Activated naive CD4-positive, alpha-beta T cell treated with anti-CD3 and anti-CD28 coated beads, Interleukin-2, amount 50 U/mL, for 16 hours (primary cell): Measurements from ENCODE around the gene LTB4R.

Experiments
- DNase-seq: peaks from one replicate; pipeline ENCODE4 v3.0.0-alpha.2; 2020

LTB4R gene

DNA sequence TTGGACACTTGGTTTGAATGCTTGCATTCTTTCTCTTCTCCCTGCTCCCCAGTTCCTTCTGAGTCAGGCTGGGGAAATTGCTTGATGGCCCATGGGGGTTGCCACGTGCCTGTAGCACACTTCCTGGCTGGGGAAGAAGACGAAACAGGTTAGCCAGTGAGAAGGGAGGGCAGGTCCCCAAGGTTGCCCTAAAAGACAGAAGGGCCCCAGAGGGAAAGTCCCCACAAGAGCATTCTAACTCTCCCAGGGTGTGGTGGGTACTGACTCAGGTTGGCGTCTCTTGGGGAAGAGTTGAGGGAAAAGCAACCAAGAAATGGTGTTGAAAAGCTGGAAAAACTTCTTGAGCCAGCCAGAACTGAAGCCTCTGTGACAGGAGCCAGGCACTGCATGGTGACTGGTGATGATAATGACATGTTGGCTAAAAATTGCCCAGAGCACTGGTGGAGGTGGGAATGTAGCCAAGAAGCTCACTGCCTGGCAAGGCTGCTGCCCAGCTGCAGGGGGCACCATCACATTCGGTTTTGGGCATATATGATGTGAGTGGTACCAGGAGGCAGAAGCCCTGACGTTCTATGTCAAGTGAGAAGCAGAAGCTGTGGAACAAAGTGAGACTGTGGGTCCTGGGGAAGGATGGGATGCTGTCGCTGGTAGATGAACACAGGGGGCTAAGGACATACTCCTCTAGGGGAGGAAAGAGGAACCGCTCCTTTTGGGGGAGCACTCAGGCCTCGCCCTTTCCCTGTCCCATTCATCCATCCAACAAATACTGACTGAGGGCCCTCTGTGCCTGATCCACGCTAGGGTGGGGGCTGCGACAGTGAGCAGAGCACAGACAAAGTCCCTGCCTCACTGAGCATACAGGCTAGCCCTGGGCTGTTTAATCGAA lies 31.8 kb upstream of the LTB4R start:
- DNase-seq: peak; percentile 61

DNA sequence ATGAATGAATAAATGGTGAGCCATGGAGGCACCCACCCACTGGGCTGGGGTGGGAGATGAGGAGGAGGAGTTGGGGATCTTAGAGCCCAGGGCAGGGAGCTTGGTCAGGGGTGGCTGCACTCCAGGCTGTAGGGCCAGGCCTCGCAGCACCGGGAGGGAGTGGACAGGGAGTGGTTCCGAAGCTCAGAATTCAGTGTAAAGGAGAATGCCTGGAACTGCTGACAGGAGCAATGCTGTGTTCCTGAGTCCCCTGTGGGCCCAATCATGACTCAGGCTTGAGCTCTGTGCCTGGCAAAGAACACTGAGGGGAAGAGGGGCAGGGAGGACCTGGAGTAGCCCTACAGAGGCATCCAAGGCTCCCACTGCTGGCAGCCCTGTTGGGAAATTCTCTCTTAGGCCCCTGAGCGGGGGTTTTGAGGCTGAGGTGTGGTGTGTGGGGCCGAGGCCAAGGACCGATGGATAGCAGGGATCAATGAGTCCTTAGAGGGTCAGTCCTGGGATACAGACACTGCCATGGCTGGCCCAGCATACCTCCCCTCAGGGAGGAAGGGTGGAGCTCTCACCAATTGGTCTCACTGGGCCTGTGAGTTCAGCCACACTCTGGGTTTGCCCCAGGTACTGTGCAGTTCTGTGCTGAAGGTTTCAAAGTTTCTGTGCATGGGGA lies 30.4 kb upstream of the LTB4R start:
- DNase-seq: no peak

- DNase-seq: no peak
These were observed 29.7 kb upstream of the LTB4R start for GRCh38 chr14:24281636-24282035.

- no peak for DNase-seq
These were observed 28.6 kb upstream of the LTB4R start for GRCh38 chr14:24282736-24283135.

GRCh38 chr14:24283796-24284460 lies 27.4 kb upstream of the LTB4R start:
- no peak for DNase-seq

GRCh38 chr14:24284501-24285035 lies 26.7 kb upstream of the LTB4R start:
- DNase-seq: no peak

- no peak for DNase-seq
These were observed 26.0 kb upstream of the LTB4R start for GRCh38 chr14:24285351-24285750.

GRCh38 chr14:24286996-24287395 lies 24.3 kb upstream of the LTB4R start:
- no peak for DNase-seq

DNA sequence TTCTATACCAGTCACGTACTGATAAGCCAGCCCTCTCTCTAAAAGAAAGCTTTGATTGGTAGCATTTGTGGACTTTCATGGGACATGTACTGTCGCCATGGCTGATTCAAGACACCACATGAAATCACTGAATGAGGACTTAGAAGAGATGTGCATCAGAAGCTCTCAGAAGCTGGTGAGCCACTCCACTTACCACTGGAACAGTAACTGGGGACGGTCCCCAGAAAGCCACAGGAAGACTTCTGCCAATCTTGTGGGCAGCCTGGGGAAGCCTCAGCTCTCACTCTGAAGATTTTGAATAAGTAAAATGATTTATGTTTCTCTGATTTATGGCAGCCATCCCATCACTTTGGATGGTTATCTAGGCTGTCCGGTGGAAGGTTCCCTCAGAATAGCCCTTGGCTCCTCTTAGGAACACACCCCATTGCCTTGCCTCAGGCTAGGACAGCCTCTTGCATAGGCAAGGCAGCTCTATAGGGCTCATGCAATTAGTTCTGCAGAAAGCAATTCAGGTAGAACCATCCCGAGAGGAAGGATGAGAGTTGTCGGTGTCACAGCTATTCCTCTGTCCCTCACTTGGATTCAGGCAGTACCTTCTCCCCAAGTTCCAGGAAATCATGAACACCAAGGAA lies 21.5 kb upstream of the LTB4R start:
- DNase-seq: peak; percentile 44

- DNase-seq: no peak
These were observed 20.6 kb upstream of the LTB4R start for GRCh38 chr14:24290746-24291145.

GRCh38 chr14:24291446-24292117 lies 19.7 kb upstream of the LTB4R start:
- DNase-seq: no peak

DNA sequence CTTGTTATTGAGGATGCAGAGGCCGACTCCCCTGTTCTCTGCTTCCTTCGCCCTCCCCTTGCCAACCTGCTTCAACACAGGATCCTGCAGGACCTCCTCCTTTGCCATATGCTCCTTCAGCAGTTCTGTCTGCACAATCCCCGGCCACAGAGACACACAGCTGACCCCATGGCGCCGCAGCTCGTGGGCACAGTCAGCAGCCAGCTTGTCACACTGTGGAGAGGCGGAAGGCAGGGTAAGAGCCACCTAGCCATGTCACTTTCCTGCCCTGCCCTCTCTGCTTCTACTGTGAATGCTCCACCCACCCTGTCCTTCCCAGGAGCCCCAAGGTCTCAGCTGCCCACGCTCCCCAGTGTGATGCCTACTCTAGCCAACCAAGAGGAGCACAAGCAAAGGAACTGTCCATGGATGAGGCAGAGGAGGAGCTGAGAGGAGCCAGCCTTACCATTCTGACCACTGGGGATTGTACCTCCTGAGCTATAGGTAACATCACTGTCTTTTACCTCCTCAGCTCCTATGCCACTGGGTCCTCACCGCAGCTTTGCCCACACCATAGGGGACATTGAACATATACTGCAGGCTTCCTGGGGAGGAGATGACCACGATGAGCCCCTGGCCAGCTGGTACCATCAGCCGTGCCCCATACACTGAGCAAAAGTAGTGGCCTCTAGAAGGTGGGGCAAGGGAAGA lies 19.0 kb upstream of the LTB4R start:
- no peak for DNase-seq

DNA sequence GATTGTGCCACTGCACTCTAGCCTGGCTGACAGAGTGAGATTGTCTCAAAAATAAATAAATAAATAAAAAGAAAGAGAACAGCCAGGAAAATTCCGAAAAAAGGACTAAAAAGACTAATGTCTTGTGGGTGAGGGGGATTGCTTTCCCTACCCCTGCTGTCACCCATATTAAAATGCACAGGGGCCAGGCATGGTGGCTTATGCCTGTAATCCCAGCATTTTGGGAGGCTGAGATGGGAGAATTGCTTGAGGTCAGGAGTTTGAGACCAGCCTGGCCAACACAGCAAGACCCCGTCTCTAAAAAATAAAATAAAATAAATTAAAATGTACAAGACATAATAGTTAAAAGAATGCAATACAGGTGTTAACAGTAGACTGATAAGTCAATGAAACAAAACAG lies 17.8 kb upstream of the LTB4R start:
- DNase-seq: no peak

GRCh38 chr14:24296341-24297157 lies 14.8 kb upstream of the LTB4R start:
- DNase-seq: peak; percentile 77

- DNase-seq: no peak
These were observed 13.9 kb upstream of the LTB4R start for GRCh38 chr14:24297190-24297964.

DNA sequence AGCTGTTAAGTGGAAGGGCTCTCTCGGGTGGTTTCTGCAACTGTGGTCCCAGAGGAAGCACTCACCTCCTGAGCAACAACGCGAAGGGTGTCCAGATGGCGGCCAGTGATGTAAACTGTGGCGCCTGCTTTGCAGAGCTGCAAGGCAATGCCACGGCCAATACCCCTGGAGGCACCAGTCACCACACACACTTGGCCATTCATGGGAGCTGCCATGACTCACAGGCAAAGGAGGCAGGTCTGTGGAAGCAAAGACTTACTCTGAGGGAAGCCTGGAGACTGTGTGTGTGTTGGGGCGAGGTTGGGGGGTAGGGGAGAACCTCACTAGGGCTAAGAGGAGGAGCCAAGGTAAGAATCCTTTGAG lies 12.4 kb upstream of the LTB4R start:
- no peak for DNase-seq

- DNase-seq: peak; percentile 90
These were observed 11.8 kb upstream of the LTB4R start, which contains the start of the genes DHRS1 and NOP9 for GRCh38 chr14:24299255-24300191. TSS of gene DHRS1 (minus strand) at chr14:24299780. CDS start at chr14:24299106, 674 bp downstream. TSS of gene NOP9 (plus strand) at chr14:24299850. CDS start at chr14:24299955, 105 bp downstream.

- no peak for DNase-seq
These were observed 10.8 kb upstream of the LTB4R start for GRCh38 chr14:24300326-24300980.
